ENCODE measurements around the gene CA12. TPM values are rescaled to one million over a fixed set of nuclear protein-coding genes. Genes with fewer than 3 reads are reported as not detected.
A peak's percentile ranks its signal among the peaks of the same experiment; 100 is the strongest.

CA12 gene
- total and polyA plus RNA-seq, 2 of the 8 experiments (the other 6 are each of a cell fraction or from before 2014, with no cell fraction given), result 4.7 to 4.9 TPM

DNA sequence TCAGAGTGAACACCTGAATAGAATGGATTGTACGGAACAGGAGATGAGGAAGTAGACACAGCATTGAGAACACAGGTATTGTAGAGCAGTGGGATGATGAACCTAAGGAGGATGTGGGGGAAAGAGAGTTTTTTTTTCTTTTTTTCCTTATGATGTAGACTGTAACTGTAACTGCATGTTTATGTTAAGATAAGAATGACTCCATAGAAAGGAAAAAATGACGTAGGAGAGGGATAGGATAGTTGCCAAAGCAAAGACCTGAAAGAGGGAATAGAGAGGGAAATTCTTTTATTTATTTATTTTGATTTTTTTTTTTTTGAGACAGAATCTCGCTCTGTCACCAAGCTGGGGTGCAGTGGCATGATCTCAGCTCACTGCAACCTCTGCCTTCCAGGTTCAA is 71.0 kb downstream of the CA12 start:
- no peak overlapping the region for H3K27ac ChIP-seq (ENCODE audit: low read depth, low read length)
- no peak overlapping the region for H4K8ac ChIP-seq (ENCODE audit: extremely low read depth, insufficient read depth, low read length)
- H3K4me2 ChIP-seq (ENCODE audit: insufficient read depth in 1 of 2, low read depth in 2 of 2, low read length in 2 of 2), result no peak overlapping the region
- H3K56ac ChIP-seq (replicated peaks; ENCODE audit: insufficient read length, low read depth, low read length), result no peak overlapping the region
- no peaks in the 10 kb centered on the region for H4K20me1 ChIP-seq (replicated peaks in 1 of 2; ENCODE audit: control insufficient read depth in 1 of 2, insufficient read depth in 2 of 2, low read length in 2 of 2)
- peaks cover 0 to 8% (median 3%) of the 10 kb centered on the region in 4 experiments; a peak in 1 of 8 replicates for H3K36me3 ChIP-seq (ENCODE audit: control insufficient read depth in 2 of 4, insufficient read depth in 4 of 4, low read length in 3 of 4)
- no peak overlapping the region for H3K4ac ChIP-seq (replicated peaks; ENCODE audit: insufficient read length, low read depth, low read length)
- FAIRE-seq (no peak), DNase-seq (ENCODE audit: low read depth in 1 of 2, low spot score in 2 of 2) (no peak)
- no peak overlapping the region for H2BK5ac ChIP-seq (ENCODE audit: low read depth, low read length)
- no peak overlapping the region for H2BK20ac ChIP-seq (ENCODE audit: low read length)
- CTCF ChIA-PET (ENCODE audit: partially characterized antibody), result interaction anchor here (0.7 to 1.3 kb wide), 3 partner anchors 19 to 134 kb away, joined by 3 to 4 read pairs (median 3); no protein-coding TSS in a partner anchor
- peaks cover 0 to 17% (median 9%) of the 10 kb centered on the region in 4 experiments; a peak in 6 of 7 replicates for H3K4me1 ChIP-seq (replicated peaks in 1 of 4; ENCODE audit: control insufficient read depth in 3 of 4, insufficient read depth in 4 of 4, low read length in 3 of 4)
- no peaks in the 10 kb centered on the region for H3K79me1 ChIP-seq (ENCODE audit: low read depth, low read length)
- H3K9ac ChIP-seq (replicated peaks in 1 of 4; ENCODE audit: extremely low read depth in 1 of 4, low read depth in 3 of 4, low read length in 3 of 4), result no peak overlapping the region
- 100% methylated on average over 3 of the region's 3 CpGs; no CpG with 5 or more reads in 1 of the 2 experiments for WGBS, 2 experiments (ENCODE audit: extremely low coverage in 1 of 2, insufficient coverage in 1 of 2, insufficient read length in 1 of 2, insufficient replicate concordance in 2 of 2, low coverage in 1 of 2, low lambda C conversion rate in 2 of 2, missing lambda C conversion rate in 1 of 2)
- no peaks in the 10 kb centered on the region for H3K9me3 ChIP-seq (ENCODE audit: insufficient read depth in 2 of 2, low read depth in 1 of 2, low read length in 1 of 2)
- TF ChIP-seq, protein P1, sequence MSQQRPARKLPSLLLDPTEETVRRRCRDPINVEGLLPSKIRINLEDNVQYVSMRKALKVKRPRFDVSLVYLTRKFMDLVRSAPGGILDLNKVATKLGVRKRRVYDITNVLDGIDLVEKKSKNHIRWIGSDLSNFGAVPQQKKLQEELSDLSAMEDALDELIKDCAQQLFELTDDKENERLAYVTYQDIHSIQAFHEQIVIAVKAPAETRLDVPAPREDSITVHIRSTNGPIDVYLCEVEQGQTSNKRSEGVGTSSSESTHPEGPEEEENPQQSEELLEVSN (IDR thresholded peaks at IDR 0.05), result no peak
- no peak for TF ChIP-seq EP300 (IDR thresholded peaks at IDR 0.05; ENCODE audit: borderline replicate concordance in 1 of 2, low read depth in 2 of 2, low read length in 2 of 2)
- no peak for TF ChIP-seq NRF1 (IDR thresholded peaks at IDR 0.05; ENCODE audit: low read depth, low read length)
- TF ChIP-seq TAF7 (optimal IDR thresholded peaks at IDR 0.05; ENCODE audit: borderline replicate concordance, low read depth, low read length), result no peak
- TF ChIP-seq KDM4A (IDR thresholded peaks at IDR 0.05; ENCODE audit: low read depth, low read length, severe bottlenecking), result no peak
- TF ChIP-seq RFX5 (IDR thresholded peaks at IDR 0.05; ENCODE audit: borderline replicate concordance, low read depth, low read length), result no peak
- TF ChIP-seq BACH1 (IDR thresholded peaks at IDR 0.05; ENCODE audit: low read length), result no peak
- TF ChIP-seq CREB1 (IDR thresholded peaks at IDR 0.05), result no peak
- TF ChIP-seq SRF (IDR thresholded peaks at IDR 0.05; ENCODE audit: low read depth, low read length), result no peak
- no peak for TF ChIP-seq JUN (IDR thresholded peaks at IDR 0.05; ENCODE audit: low read depth, low read length)
- no peak for TF ChIP-seq CHD2 (IDR thresholded peaks at IDR 0.05; ENCODE audit: low read length)
- no peak for TF ChIP-seq TBP (IDR thresholded peaks at IDR 0.05; ENCODE audit: low read depth, low read length)
- no peak for TF ChIP-seq ASH2L (IDR thresholded peaks at IDR 0.05; ENCODE audit: low read length)
- TF ChIP-seq TAF1 (IDR thresholded peaks at IDR 0.05; ENCODE audit: low read depth, low read length), result no peak
- no peaks in the 10 kb centered on the region for H3K27me3 ChIP-seq (replicated peaks in 1 of 4; ENCODE audit: control insufficient read depth in 3 of 4, extremely low read depth in 1 of 4, insufficient read depth in 3 of 4, low read length in 3 of 4)
- H3K4me3 ChIP-seq (ENCODE audit: extremely low read depth in 1 of 4, insufficient read depth in 2 of 4, low read depth in 3 of 4, low read length in 4 of 4), result no peak overlapping the region
- POLR2A ChIA-PET (ENCODE audit: partially characterized antibody), result interaction anchor here (0.7 to 1.7 kb wide), 2 partner anchors 9 to 12 kb away, joined by 3 to 4 read pairs; no protein-coding TSS in a partner anchor
- no peak overlapping the region for H2AK5ac ChIP-seq (ENCODE audit: low read depth, low read length)
- H3K14ac ChIP-seq (ENCODE audit: insufficient read length), result no peak overlapping the region
- no peak overlapping the region for H3K18ac ChIP-seq (ENCODE audit: extremely low read depth, low read length)
- no peak overlapping the region for H2AFZ ChIP-seq (ENCODE audit: low read length)
- H2BK12ac ChIP-seq (ENCODE audit: low read depth, low read length), result no peak overlapping the region
- no peak overlapping the region for H3K23ac ChIP-seq (ENCODE audit: insufficient read length)
- H2BK15ac ChIP-seq (ENCODE audit: low read length), result 0 out of 2 replicates have a peak overlapping the region, but pooled peaks have one; percentile 54
- H4K91ac ChIP-seq (replicated peaks; ENCODE audit: insufficient read length, low read length), result no peak overlapping the region
- H3K79me2 ChIP-seq (ENCODE audit: control insufficient read depth in 1 of 2, insufficient read depth in 2 of 2, low read length in 2 of 2), result 0 out of 4 replicates have a peak, but pooled peaks cover 0 to 3% of the 10 kb centered on the region in 2 experiments
- H3K23me2 ChIP-seq (ENCODE audit: low read depth, low read length), result no peaks in the 10 kb centered on the region
- no peak overlapping the region for H4K5ac ChIP-seq (ENCODE audit: insufficient read length, low read depth, low read length)
- no peak overlapping the region for H2BK120ac ChIP-seq (replicated peaks; ENCODE audit: low read depth, low read length)
